Measurements from ENCODE around the gene NTHL1.
"Not testable (repeated sequence)": the region's sequence is repeated elsewhere in the genome, so short reads cannot be mapped to it uniquely, and the experiment has no call there.

The NTHL1 gene

DNA sequence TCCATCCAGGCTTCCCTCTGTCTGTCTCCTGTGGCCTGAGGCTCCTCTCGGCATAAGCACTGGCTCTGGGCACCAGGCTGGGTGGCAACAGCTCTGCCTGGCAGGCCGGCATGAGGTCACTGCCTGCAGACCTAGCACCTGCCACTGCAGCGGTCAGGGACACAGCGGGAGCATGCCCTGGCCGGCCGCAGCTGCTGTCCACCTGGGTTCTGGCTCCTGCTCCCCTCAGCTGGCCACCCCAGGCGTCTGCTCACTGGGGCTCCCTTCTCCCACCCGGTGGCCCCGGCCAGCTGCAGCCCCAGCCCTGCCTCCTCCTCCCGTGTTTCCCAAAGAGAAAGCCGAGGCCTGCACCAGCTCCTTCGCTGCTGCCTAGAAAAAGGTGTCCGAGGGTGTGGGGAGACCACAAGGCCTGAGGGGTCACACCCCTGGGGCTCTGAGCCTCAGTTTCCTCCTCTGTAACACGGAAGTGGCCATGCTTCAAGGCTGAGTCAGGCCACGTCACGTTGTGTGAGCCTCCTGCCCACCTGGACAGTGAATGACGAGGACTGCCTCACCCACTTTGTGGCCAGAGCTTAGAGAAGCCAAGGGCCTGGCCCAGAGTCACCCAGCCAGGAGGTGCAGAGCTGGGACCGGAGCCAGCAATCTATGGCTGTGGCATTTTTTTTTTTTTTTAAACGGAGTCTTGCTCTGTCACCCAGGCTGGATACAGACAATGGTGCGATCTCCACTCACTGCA, 6.7 kb downstream of the NTHL1 start:
- no peak for DNase-seq (ENCODE audit: low read depth in 2 of 2)

GRCh38 chr16:2040041-2040786, 7.4 kb downstream of the NTHL1 start:
- no peak for DNase-seq (ENCODE audit: low read depth in 2 of 2)

- DNase-seq (ENCODE audit: low read depth in 2 of 2), result no peak
Observed at GRCh38 chr16:2039274-2040031, 8.2 kb downstream of the NTHL1 start.

DNA sequence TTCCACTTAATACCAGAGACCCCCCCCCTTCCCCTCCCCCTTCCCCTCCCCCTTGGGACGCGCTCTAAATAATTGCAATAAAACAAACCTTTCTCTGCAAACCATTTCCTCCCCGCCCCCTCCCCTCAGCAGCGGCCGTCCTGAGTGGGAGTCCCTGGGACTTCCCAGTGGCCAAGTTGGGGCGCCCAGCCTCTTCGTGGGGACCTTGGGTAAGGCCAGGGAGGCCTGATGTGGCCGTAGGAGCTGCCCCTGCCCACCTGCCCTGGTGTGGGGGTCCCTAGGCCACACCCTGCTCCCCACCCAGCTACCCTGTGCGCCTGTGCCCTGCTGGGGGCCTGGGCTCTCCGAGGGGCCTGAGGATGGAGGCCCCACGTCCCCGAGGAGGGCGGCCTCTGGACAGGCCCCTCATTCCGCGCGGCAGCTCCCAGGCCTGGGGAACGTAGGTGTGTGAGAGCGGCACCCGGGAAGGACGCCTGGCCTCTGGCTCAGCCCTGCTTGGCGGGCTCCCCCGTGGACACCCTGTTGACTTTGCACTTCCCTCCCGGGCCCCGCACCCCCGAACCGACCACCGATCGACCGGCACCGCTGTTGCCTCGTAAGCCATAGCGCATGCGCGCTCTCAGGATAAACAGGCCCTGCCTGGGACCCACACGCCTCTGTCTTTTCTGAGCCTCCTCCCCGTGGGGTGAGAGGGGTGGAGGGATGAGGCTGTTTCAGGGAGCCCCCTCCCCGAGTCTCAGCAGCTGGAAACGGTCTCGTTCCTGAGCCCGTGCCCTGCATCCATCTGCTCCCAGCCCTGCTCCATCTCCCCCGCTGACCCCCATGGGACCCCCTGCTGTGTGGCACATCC, 9.0 kb downstream of the NTHL1 start:
- no peak for DNase-seq (ENCODE audit: low read depth in 2 of 2)

- no peak for DNase-seq (ENCODE audit: low read depth in 2 of 2)
Observed at GRCh38 chr16:2037647-2038381, 9.8 kb downstream of the NTHL1 start.

DNA sequence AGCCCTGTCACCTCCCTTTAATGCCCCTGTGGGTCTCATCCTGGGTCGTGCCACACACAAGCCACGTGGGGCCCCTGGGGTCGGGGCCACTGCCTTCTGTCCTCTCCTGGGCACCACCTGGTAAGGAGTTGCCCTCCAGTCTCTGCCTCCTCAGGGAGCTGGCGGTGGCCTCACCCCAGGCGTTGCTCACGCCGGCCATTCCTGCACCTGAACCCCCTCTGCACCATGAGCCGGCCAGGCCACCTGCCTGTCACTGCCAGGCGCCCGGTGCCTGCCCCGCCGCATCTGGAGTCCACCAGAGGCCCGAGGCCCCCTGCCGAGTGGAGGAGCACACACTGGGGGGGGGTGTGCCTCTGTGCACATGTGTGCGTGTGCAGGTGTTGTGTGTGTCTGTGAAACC, 10.5 kb downstream of the NTHL1 start:
- no peak for DNase-seq (ENCODE audit: low read depth in 2 of 2)

- no peak for DNase-seq (ENCODE audit: low read depth in 2 of 2)
Observed at GRCh38 chr16:2036200-2036966, 11.3 kb downstream of the NTHL1 start.

- DNase-seq (ENCODE audit: low read depth in 2 of 2), result no peak
Observed at GRCh38 chr16:2035431-2036199, 12.0 kb downstream of the NTHL1 start.

GRCh38 chr16:2034696-2035430, 12.8 kb downstream of the NTHL1 start:
- no peak for DNase-seq (ENCODE audit: low read depth in 2 of 2)

- DNase-seq (ENCODE audit: low read depth in 2 of 2), result not testable (repeated sequence)
Observed at GRCh38 chr16:2033909-2034695, 13.5 kb downstream of the NTHL1 start.

DNA sequence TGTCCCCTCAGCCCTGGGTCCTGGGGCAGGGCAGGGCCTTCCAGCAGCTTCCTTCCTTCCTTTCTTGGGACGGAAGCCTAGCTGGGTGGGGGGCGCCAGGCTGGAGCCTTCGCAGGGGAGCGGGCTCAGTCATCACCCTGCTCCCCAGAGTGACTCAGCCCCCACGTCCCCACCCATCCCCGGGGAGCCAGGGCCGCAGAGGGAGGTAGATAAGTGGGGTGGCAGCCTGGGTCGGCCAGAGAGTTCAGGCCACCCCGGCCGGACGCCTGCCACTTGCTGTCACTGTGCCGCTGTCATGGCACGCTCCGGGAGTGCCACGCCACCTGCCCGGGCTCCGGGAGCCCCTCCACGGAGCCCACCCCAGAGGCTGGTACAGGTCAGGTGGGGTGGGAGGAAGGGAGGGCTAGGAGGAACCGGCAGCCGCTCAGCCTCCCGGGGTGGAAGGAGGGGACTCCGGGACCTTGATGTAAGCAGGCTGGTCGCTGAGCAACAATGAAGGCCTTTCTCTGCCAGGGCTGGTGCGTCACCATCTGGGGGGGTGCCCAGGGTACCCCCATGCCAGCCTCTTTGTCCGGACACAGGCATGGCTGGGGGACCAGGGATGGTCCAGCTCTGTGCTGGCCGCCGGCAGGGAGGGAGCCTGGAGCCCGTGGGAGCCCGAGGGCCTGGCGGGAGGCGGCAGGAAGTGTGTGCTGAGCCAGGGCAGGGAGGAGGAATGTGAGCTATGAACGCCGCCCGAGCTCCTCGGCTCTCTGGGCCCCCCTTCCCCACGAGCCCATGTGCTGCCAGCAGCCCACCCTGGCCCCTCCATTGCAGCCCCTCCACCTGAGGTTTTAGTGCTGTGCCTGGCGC, 14.4 kb downstream of the NTHL1 start:
- DNase-seq (ENCODE audit: low read depth in 2 of 2), result no peak

DNA sequence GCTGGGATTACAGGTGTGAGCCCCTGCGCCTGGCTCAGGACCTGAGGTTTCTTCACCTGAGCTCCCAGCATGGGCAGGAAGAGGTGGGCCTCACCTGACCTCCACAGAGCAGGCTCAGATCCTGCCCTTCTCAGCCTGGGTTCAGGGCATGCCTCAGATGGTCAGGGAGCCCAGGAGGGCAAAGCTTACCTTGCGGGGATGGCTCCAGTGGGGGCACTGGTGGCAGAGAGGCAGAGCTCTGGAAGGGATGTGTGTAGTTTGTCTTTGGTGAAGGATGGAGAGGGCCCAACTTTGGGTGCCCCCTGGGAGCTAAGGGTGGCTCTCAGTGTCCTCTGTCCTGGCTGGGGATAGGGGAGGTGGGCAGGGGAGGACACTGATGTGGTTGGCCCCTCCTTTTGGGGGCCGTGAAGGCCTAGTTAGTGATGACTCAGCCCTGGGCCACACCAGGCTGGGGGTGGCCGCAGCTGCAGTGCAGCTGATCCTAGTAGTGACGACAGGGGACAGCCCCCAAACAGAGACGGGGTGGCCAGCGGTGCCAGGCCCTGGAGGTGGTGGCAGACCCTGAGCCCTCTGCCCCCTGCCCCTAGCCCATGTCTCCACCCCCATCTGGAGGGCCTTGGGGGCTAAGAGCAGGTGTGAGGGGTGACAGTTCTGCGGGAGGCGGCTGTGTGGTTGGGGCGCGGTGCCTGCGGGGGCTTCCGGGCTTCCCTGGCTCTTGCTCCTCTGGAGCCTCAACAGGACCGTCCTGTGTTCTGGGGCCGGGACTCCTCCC, 15.2 kb downstream of the NTHL1 start:
- no peak for DNase-seq (ENCODE audit: low read depth in 2 of 2)

- DNase-seq (ENCODE audit: low read depth in 2 of 2), result no peak
Observed at GRCh38 chr16:2031081-2031577, 16.5 kb downstream of the NTHL1 start.

DNA sequence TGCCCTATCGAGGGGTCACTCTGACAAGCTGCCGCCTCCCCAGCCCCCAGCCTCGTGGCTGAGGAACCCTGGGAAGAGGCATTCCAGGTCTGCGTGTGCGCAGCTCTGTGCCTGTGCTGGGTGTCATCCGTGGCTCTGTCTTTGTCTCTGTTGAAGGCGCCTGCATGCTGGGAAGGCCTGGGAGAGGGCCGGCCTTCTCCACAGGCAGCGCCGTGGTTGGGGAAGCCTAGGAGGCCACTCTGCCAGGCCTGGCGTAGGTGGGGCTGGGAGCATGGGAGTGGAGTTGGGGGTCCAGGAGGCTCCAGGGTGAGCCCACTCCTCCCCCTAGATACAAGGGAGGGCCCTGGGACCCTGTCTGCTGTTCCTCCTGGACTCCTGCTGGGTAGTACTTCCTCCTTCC, 17.6 kb downstream of the NTHL1 start:
- no peak for DNase-seq (ENCODE audit: low read depth in 2 of 2)

DNA sequence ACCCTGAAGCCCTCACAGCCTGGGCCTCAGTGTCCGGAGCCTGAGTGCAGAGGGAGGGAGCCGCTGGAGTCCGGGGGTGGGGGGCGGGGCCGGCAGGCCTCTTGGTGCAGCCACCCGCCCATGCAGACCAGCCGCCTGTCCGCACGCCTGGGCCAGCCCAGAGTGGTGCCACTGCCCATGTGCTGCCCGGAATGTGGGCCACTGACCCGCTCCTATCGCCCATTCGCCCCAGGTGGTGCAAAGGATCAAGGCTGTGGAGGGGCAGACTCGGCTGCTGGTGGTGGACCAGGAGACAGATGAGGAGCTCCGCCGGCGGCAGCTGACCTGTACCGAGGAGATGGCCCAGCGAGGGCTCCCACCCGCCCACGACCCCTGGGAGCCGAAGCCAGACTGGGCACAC, 18.3 kb downstream of the NTHL1 start:
- DNase-seq (ENCODE audit: low read depth in 2 of 2), result no peak

- no peak for DNase-seq (ENCODE audit: low read depth in 2 of 2)
Observed at GRCh38 chr16:2028620-2029220, 18.9 kb downstream of the NTHL1 start.
